SK-N-SH (cell line): Measurements from ENCODE around the gene SLC25A33. TPM values are rescaled to one million over a fixed set of nuclear protein-coding genes. Genes with fewer than 3 reads are reported as not detected.

Source experiments
- CTCF ChIA-PET: fragments of 300-600, 350-600 bp; formaldehyde crosslinking; extraction: SDS; loops from one replicate; lab custom pipeline; 2021; lab: Yijun Ruan, JAX
- POLR2A ChIA-PET: fragments of 350-600 bp; sonication (Branson Sonifier 250); formaldehyde crosslinking; extraction: SDS; loops from one replicate; lab custom pipeline; 2020; ENCODE audit warnings: antibody characterized with exemption, inconsistent platforms; lab: Yijun Ruan, JAX
- DNase-seq: peaks from one replicate; pipeline ENCODE4 v3.0.0; 2012
- H2AFZ ChIP-seq: fragments of 200-600 bp; sonication (generic); 2 replicates; pipeline ENCODE4 v1.8.1; 2016; ENCODE audit warnings: antibody characterized with exemption, mild to moderate bottlenecking, low read depth
- H3F3A ChIP-seq: fragments of 200-600 bp; sonication (generic); replicated peaks from 2 replicates; pipeline ENCODE3; 2016; ENCODE audit warnings: antibody characterized with exemption, mild to moderate bottlenecking; ENCODE audit not compliant: insufficient read depth
- H3K27ac ChIP-seq, 2 experiments: fragments of 200-500 bp in 1 of 2; fragments of 200-600 bp in 1 of 2; sonication (Bioruptor generic) in 1 of 2; sonication (generic), shearing (Covaris generic) in 1 of 2; 2 replicates each; pipeline versions ENCODE4 v1.5.1 to v1.6.1; 2014 to 2016; ENCODE audit warnings: low read depth in 2 of 2, inconsistent platforms in 1 of 2, low read length in 1 of 2, mild to moderate bottlenecking in 1 of 2, mixed read lengths in 1 of 2
- H3K27me3 ChIP-seq: fragments of 200-600 bp; sonication (generic), shearing (Covaris generic); 2 replicates; pipeline ENCODE4 v1.6.1; 2016; ENCODE audit warnings: mixed run types; ENCODE audit not compliant: insufficient read depth
- H3K36me3 ChIP-seq, 2 experiments: fragments of 200-500 bp in 1 of 2; fragments of 200-600 bp in 1 of 2; sonication (Bioruptor generic) in 1 of 2; sonication (generic) in 1 of 2; replicated peaks in 1 of 2; 2 replicates each; pipeline versions ENCODE3 to v1.5.1; 2014 to 2016; ENCODE audit warnings: low read length in 1 of 2, mild to moderate bottlenecking in 1 of 2; ENCODE audit not compliant: insufficient read depth in 2 of 2, control insufficient read depth in 1 of 2
- H3K4me1 ChIP-seq, 2 experiments: fragments of 200-500 bp in 1 of 2; fragments of 200-600 bp in 1 of 2; sonication (Bioruptor generic) in 1 of 2; sonication (generic), shearing (Covaris generic) in 1 of 2; 2 replicates each; pipeline versions ENCODE4 v1.5.1 to v1.6.1; 2014 to 2016; ENCODE audit warnings: low read depth in 1 of 2, low read length in 1 of 2, mixed run types in 1 of 2; ENCODE audit not compliant: insufficient read depth in 2 of 2, control insufficient read depth in 1 of 2
- H3K4me2 ChIP-seq: fragments of 200-600 bp; sonication (generic), shearing (Covaris generic); 2 replicates; pipeline ENCODE4 v1.6.1; 2017; ENCODE audit warnings: mixed run types
- H3K4me3 ChIP-seq, 2 experiments: fragments of 200-500 bp in 1 of 2; fragments of 200-600 bp in 1 of 2; sonication (Bioruptor generic) in 1 of 2; sonication (generic), shearing (Covaris generic) in 1 of 2; 2 replicates each; pipeline versions ENCODE4 v1.5.1 to v1.8.1; 2014 to 2016; ENCODE audit warnings: low read depth in 2 of 2, inconsistent platforms in 1 of 2, low read length in 1 of 2, mild to moderate bottlenecking in 1 of 2, mixed read lengths in 1 of 2, moderate library complexity in 1 of 2
- H3K79me2 ChIP-seq: fragments of 200-600 bp; sonication (generic); 2 replicates; pipeline ENCODE4 v1.8.1; 2017; ENCODE audit warnings: mild to moderate bottlenecking; ENCODE audit not compliant: insufficient read depth
- H3K9ac ChIP-seq: fragments of 200-600 bp; sonication (generic); 2 replicates; pipeline ENCODE4 v1.6.1; 2017; ENCODE audit warnings: mixed run types
- H3K9me2 ChIP-seq: fragments of 200-600 bp; sonication (generic); 2 replicates; pipeline ENCODE4 v1.6.1; 2017; ENCODE audit warnings: mixed run types
- H3K9me3 ChIP-seq: fragments of 200-600 bp; sonication (generic); 2 replicates; pipeline ENCODE4 v1.6.1; 2017; ENCODE audit warnings: mixed run types, mild to moderate bottlenecking, moderate library complexity
- H4K20me1 ChIP-seq: fragments of 200-600 bp; sonication (generic); 2 replicates; pipeline ENCODE4 v1.6.1; 2017; ENCODE audit warnings: mild to moderate bottlenecking, mixed run types; ENCODE audit not compliant: insufficient read depth
- EP300 ChIP-seq, 2 experiments: IDR thresholded peaks; 2 replicates each; pipeline versions ENCODE4 v1.4.0 to v1.6.1; 2012; ENCODE audit warnings: borderline replicate concordance in 1 of 2, low read depth in 1 of 2, low read length in 1 of 2
- EZH2phosphoT487 ChIP-seq: fragments of 200-600 bp; sonication (generic); IDR thresholded peaks from 2 replicates; pipeline ENCODE4 v1.6.1; 2017; ENCODE audit warnings: low read depth, mixed run types, mild to moderate bottlenecking, antibody characterized with exemption, moderate library complexity, borderline replicate concordance
- FOSL2 ChIP-seq: IDR thresholded peaks from 2 replicates; pipeline ENCODE4 v1.4.0; 2012; ENCODE audit warnings: low read depth, mild to moderate bottlenecking, moderate library complexity, borderline replicate concordance
- GABPA ChIP-seq: IDR thresholded peaks from 2 replicates; pipeline ENCODE4 v1.4.0; 2012; ENCODE audit warnings: low read depth, mild to moderate bottlenecking
- GATA2 ChIP-seq: sonication (generic); formaldehyde crosslinking; IDR thresholded peaks from 2 replicates; pipeline ENCODE4 v1.5.0; 2020; ENCODE audit warnings: mild to moderate bottlenecking, missing genetic modification reagents
- JUND ChIP-seq: IDR thresholded peaks from 2 replicates; pipeline ENCODE4 v1.4.0; 2012
- MEF2A ChIP-seq: IDR thresholded peaks from 2 replicates; pipeline ENCODE4 v1.4.0; 2012; ENCODE audit warnings: low read depth, borderline replicate concordance
- NFIC ChIP-seq: IDR thresholded peaks from 2 replicates; pipeline ENCODE4 v1.4.0; 2012; ENCODE audit warnings: borderline replicate concordance
- NRF1 ChIP-seq: IDR thresholded peaks from 2 replicates; pipeline ENCODE4 v1.6.1; 2012; ENCODE audit warnings: low read depth, mild to moderate bottlenecking, low read length
- SIN3A ChIP-seq: IDR thresholded peaks from 2 replicates; pipeline ENCODE4 v1.6.1; 2012; ENCODE audit warnings: low read depth, mild to moderate bottlenecking, low read length, moderate library complexity, borderline replicate concordance
- SMC3 ChIP-seq: IDR thresholded peaks from 2 replicates; pipeline ENCODE4 v1.6.1; 2012; ENCODE audit warnings: low read depth, low read length, improper control_type of control experiment
- YY1 ChIP-seq: IDR thresholded peaks from 2 replicates; pipeline ENCODE4 v1.4.0; 2012; ENCODE audit warnings: low read depth, mild to moderate bottlenecking
- WGBS: methylation state at CpG from one replicate; pipeline ENCODE4 v1.1.6; 2017; ENCODE audit warnings: low lambda C conversion rate; 5-methylcytosine and 5-hydroxymethylcytosine counted together
- polyA plus RNA-seq, 3 experiments: library from polyadenylated mRNA; depleted of rRNA; stranded (reverse); fragments of >200 nt; gene quantifications; 2 replicates each; pipeline ENCODE4 v1.2.3, GENCODE V29; 2012
- TF ChIP-seq, protein P1 (sequence below): IDR thresholded peaks from 2 replicates; pipeline ENCODE4 v1.4.0; 2012; ENCODE audit warnings: low read depth
- TF ChIP-seq, protein P2 (sequence below): IDR thresholded peaks from 2 replicates; pipeline ENCODE4; 2012
- TF ChIP-seq, protein P3 (sequence below): IDR thresholded peaks from 2 replicates; pipeline ENCODE4 v1.6.1; 2012; ENCODE audit warnings: mild to moderate bottlenecking, low read depth, low read length, moderate library complexity
- TF ChIP-seq, protein P4 (sequence below): IDR thresholded peaks from 2 replicates; pipeline ENCODE4 v1.4.0; 2012; ENCODE audit warnings: low read depth, borderline replicate concordance

The SLC25A33 gene
- polyA plus RNA-seq, 1 of the 3 experiments (the other 2 are of a cell fraction) = 4.8 TPM

DNA sequence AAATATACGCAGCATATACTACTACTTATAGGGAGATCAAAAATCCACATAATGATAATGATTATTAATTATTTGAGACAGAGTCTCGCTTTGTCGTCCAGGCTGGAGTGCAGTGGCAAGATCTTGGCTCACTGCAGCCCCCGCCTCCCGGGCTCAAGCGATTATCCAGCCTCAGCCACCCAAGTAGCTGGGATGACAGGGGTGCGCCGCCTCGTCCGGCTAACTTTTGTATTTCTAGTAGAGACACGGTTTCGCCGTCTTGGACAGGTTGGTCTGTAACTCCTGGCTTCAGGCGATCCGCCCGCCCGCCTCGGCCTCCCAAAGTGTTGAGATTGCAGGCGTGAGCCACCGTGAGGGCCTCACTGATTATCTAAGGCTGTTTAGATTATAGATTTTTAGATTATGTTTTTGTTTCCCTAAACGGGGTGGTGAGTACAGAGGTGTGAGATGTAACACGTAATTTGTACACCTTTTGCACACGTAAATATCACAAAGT is 548 bp upstream of the SLC25A33 start:
- ChIA-PET POLR2A (interaction anchor here (0.6 to 1.0 kb wide), 4 partner anchors 10 to 719 kb away, joined by 3 to 4 read pairs (median 4); no protein-coding TSS in a partner anchor), CTCF (interaction anchor here (0.6 to 1.4 kb wide), 5 partner anchors 9 to 44 kb away, joined by 3 read pairs; no protein-coding TSS in a partner anchor)
- H3K27ac ChIP-seq = peak overlapping the region; percentile 54 to 68; a peak in 3 of 4 replicates
- H3K9ac ChIP-seq = peak overlapping the region; percentile 20; the same call in 1 of the 2 replicates
- H3K9me2 ChIP-seq = no peaks in the 10 kb centered on the region
- no peaks in the 10 kb centered on the region for H3K9me3 ChIP-seq
- TF ChIP-seq SIN3A (no peak), NRF1 (no peak), EZH2phosphoT487 (no peak), FOSL2 (no peak), JUND (no peak), NFIC (no peak), GABPA (no peak), MEF2A (no peak), SMC3 (no peak), EP300 (IDR thresholded peaks at IDR 0.05; ENCODE audit: borderline replicate concordance in 1 of 2, low read depth in 1 of 2, low read length in 1 of 2) (no peak), YY1 (no peak), GATA2 (CRISPR knock-in tag) (no peak)
- TF ChIP-seq, protein P1, sequence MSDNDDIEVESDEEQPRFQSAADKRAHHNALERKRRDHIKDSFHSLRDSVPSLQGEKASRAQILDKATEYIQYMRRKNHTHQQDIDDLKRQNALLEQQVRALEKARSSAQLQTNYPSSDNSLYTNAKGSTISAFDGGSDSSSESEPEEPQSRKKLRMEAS = no peak
- TF ChIP-seq, protein P2, sequence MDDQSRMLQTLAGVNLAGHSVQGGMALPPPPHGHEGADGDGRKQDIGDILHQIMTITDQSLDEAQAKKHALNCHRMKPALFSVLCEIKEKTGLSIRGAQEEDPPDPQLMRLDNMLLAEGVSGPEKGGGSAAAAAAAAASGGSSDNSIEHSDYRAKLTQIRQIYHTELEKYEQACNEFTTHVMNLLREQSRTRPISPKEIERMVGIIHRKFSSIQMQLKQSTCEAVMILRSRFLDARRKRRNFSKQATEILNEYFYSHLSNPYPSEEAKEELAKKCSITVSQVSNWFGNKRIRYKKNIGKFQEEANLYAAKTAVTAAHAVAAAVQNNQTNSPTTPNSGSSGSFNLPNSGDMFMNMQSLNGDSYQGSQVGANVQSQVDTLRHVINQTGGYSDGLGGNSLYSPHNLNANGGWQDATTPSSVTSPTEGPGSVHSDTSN = no peak
- TF ChIP-seq, protein P3, sequence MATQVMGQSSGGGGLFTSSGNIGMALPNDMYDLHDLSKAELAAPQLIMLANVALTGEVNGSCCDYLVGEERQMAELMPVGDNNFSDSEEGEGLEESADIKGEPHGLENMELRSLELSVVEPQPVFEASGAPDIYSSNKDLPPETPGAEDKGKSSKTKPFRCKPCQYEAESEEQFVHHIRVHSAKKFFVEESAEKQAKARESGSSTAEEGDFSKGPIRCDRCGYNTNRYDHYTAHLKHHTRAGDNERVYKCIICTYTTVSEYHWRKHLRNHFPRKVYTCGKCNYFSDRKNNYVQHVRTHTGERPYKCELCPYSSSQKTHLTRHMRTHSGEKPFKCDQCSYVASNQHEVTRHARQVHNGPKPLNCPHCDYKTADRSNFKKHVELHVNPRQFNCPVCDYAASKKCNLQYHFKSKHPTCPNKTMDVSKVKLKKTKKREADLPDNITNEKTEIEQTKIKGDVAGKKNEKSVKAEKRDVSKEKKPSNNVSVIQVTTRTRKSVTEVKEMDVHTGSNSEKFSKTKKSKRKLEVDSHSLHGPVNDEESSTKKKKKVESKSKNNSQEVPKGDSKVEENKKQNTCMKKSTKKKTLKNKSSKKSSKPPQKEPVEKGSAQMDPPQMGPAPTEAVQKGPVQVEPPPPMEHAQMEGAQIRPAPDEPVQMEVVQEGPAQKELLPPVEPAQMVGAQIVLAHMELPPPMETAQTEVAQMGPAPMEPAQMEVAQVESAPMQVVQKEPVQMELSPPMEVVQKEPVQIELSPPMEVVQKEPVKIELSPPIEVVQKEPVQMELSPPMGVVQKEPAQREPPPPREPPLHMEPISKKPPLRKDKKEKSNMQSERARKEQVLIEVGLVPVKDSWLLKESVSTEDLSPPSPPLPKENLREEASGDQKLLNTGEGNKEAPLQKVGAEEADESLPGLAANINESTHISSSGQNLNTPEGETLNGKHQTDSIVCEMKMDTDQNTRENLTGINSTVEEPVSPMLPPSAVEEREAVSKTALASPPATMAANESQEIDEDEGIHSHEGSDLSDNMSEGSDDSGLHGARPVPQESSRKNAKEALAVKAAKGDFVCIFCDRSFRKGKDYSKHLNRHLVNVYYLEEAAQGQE = no peak
- TF ChIP-seq, protein P4, sequence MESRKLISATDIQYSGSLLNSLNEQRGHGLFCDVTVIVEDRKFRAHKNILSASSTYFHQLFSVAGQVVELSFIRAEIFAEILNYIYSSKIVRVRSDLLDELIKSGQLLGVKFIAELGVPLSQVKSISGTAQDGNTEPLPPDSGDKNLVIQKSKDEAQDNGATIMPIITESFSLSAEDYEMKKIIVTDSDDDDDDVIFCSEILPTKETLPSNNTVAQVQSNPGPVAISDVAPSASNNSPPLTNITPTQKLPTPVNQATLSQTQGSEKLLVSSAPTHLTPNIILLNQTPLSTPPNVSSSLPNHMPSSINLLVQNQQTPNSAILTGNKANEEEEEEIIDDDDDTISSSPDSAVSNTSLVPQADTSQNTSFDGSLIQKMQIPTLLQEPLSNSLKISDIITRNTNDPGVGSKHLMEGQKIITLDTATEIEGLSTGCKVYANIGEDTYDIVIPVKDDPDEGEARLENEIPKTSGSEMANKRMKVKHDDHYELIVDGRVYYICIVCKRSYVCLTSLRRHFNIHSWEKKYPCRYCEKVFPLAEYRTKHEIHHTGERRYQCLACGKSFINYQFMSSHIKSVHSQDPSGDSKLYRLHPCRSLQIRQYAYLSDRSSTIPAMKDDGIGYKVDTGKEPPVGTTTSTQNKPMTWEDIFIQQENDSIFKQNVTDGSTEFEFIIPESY = no peak
- H3K4me2 ChIP-seq = no peak overlapping the region
- H2AFZ ChIP-seq = peak overlapping the region; percentile 84
- no peak for DNase-seq
- peaks cover 24% of the 10 kb centered on the region for H4K20me1 ChIP-seq
- no peak overlapping the region for H3K4me3 ChIP-seq
- H3K36me3 ChIP-seq = no peaks in the 10 kb centered on the region
- WGBS = 76% methylated on average over 20 of the region's 23 CpGs
- H3K4me1 ChIP-seq = peaks cover 0 to 7% of the 10 kb centered on the region in 2 experiments; a peak in 2 of 4 replicates
- no peaks in the 10 kb centered on the region for H3K27me3 ChIP-seq
- peaks cover 6% of the 10 kb centered on the region for H3F3A ChIP-seq
- H3K79me2 ChIP-seq = peaks cover 39% of the 10 kb centered on the region
